Measurements from ENCODE around the gene SULT2B1. TPM values are rescaled to one million over a fixed set of nuclear protein-coding genes. Genes with fewer than 3 reads are reported as not detected.
A peak's percentile ranks its signal among the peaks of the same experiment; 100 is the strongest.

Gene SULT2B1
- total RNA-seq, 1 donor from 2014 or later, result 14.4 TPM

DNA sequence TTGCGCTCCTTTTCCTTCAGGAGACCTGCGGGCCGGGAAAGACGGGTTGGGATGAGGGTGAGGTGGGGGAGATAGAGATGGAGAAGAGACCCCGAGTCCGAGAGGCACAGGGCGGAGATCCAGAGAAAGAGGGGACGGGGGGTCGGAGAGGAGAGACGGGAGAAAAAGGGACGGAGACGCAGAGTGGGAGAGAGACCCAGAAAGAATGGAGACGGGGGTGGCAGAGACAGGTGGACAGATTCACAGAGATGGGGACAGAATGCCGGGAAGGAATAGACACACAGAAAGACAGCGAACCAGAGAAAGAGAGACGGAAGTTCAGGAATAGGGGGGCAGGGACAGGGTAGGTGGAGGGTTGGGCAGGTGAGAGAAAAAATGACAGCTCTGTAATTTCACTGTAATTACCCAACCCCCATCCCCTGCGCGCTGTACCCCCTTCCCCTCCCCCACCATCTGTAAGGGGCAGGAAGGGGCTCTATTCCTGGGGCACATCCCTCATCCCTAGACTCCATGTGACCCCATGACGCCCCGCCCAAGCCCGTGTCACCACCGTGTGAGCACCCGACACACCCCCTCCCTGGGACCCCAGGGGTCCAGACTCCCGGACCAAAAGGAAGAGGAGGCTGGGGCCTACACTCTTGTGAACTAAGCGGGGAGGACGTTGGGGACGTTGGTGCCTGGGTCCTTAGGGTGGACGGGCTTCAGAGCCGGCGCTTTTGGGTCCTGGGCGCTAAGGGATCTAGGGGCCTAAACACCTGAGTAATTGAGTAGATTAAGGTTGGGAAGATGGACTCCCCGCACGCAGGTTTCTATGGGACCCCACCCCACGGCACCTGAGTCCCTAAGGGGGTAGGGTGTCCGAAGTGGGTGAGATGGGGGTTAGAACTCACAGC is 84.2 kb downstream of the SULT2B1 start:
- Histone ChIP-seq H3K36me3 (peaks cover 22% of the 10 kb centered on the region), H3K4me1 (peaks cover 59% of the 10 kb centered on the region), H3K4me3 (peak overlapping the region; percentile 84), H3K27me3 (ENCODE audit: low read depth) (no peaks in the 10 kb centered on the region), H3K9me3 (no peaks in the 10 kb centered on the region), H3K27ac (peak overlapping the region; percentile 96)
- TF ChIP-seq, protein P1, sequence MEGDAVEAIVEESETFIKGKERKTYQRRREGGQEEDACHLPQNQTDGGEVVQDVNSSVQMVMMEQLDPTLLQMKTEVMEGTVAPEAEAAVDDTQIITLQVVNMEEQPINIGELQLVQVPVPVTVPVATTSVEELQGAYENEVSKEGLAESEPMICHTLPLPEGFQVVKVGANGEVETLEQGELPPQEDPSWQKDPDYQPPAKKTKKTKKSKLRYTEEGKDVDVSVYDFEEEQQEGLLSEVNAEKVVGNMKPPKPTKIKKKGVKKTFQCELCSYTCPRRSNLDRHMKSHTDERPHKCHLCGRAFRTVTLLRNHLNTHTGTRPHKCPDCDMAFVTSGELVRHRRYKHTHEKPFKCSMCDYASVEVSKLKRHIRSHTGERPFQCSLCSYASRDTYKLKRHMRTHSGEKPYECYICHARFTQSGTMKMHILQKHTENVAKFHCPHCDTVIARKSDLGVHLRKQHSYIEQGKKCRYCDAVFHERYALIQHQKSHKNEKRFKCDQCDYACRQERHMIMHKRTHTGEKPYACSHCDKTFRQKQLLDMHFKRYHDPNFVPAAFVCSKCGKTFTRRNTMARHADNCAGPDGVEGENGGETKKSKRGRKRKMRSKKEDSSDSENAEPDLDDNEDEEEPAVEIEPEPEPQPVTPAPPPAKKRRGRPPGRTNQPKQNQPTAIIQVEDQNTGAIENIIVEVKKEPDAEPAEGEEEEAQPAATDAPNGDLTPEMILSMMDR (IDR thresholded peaks at IDR 0.05), result no peak
- ATAC-seq, result no peak
- DNase-seq, result no peak
- intact Hi-C loops (cut with DNase I), result no loop called here

DNA sequence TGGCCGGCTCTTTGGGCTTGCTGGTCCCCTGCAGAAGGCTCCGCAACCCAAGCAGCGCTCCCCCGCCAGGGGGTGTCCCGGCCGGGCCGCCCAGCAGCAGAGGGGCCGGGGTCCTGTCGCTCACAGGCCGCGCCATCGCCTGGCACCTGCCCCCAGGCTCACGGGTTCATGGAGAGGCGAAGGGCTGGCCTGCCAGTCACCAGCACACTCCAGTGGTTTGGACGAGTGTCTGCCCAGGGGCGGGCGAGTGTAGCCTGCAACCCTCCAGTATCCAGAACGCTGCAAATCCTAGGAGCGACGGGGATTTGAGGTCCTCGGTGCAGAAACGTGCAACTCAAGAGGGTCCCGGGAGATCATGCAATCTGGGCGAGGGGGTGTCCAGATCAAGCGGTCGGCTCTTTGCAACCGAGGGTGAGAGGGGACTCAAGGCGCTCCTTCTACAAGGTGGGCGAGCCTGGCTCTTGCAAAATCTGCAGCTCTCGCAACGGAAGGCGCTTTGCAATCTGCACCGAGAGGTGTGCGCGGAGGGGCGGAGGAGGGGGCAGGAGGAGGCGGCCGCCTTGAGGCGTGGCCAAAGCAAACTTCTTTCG is 85.0 kb downstream of the SULT2B1 start, which contains the start of gene DBP:
TSS of gene DBP (minus strand) at position 521 of the 590 bp plus-strand sequence. CDS start at position 136, 385 bp downstream.
- ATAC-seq (peak; percentile 8 to 11), DNase-seq (peak; percentile 80)
- intact Hi-C loops (cut with DNase I), result no loop called here

DNA sequence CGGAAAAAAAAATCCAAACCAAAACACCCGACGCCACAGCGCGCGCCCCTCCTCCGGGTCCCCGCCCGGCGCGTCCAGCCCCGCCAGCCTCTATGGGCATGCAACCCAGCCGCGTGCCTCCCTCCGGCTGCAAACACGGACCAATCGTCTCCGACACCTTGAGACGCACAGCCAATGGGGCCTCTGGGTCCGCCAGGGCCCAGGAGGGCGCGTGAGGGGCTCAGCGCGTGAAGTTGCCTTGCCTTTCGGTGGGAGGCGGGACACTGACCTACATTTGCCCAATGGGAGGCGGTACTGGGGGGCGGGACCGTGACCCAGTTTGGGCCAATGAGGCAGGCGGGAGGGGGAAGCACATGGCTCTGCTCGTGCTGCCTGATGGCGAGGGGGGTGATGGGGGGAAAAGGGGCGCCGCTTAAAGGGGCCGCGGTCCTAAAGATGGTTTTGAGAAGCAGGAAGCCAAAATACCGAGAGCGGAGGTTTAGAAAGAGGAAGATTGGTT is 85.5 kb downstream of the SULT2B1 start:
- peaks cover 47% of the 10 kb centered on the region for H3K4me1 ChIP-seq
- peak overlapping the region; percentile 84 for H3K4me3 ChIP-seq
- ATAC-seq, result peak; percentile 85 to 91
- no peaks in the 10 kb centered on the region for H3K9me3 ChIP-seq
- peaks cover 13% of the 10 kb centered on the region for H3K36me3 ChIP-seq
- DNase-seq, result peak; percentile 100
- intact Hi-C loops (cut with DNase I), result no loop called here
- peak overlapping the region; percentile 96 for H3K27ac ChIP-seq
- TF ChIP-seq, protein P1 (IDR thresholded peaks at IDR 0.05), result no peak
- H3K27me3 ChIP-seq (ENCODE audit: low read depth), result no peaks in the 10 kb centered on the region

More for the DNA sequence above, 85.0 kb downstream of the SULT2B1 start, which contains the start of gene DBP:
- peaks cover 52% of the 10 kb centered on the region for H3K4me1 ChIP-seq
- no peaks in the 10 kb centered on the region for H3K9me3 ChIP-seq
- TF ChIP-seq, protein P1 (IDR thresholded peaks at IDR 0.05), result peak; percentile 24
- H3K27ac ChIP-seq, result peak within 1 kb of the TSS; percentile 96
- peaks cover 18% of the 10 kb centered on the region for H3K36me3 ChIP-seq
- H3K27me3 ChIP-seq (ENCODE audit: low read depth), result no peaks in the 10 kb centered on the region
- H3K4me3 ChIP-seq, result peak within 1 kb of the TSS; percentile 84

DNA sequence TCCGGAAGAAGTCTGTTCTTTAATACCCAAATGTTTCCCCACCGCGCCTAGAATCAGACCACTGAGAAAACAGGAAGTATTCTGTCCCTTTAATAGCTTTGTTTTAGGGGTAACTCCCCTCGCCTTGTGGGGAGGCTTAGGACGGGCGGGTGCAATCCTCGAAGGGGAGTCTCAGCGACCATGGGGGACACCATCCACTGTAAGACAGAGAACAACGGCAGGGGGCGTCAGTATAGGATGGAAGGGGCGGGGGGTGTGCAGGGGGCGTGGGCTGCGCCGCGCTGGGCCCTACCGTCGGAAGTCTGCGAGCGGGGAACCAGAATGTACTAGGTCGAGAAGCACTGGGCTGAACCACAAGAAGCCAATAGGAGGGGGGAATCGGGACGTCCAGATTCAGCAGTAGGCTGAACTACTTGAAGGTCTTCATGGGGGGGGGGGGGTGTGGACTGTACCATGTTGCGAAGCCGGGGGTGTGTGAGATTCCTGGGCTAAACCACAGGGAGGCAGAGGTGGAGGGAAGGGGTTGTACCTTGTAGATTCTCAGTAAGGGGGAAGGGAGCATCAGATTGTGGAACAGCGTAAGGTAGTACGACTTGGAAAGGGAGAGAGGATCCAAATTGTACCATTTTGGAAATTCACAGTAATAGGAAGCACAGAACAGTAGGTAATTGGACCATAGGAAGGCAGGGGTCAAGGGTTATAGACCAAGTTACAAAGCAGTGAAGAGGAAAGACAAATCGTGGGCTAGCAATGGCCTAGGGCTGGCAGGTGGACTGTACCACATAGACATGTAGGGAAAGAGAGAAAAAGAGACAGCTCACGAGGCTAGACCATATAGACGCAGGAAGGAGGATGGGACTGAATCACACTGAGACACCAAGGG is 86.2 kb downstream of the SULT2B1 start:
- Histone ChIP-seq H3K4me1 (peaks cover 40% of the 10 kb centered on the region), H3K36me3 (peaks cover 6% of the 10 kb centered on the region), H3K27me3 (ENCODE audit: low read depth) (no peaks in the 10 kb centered on the region), H3K9me3 (no peaks in the 10 kb centered on the region), H3K27ac (peak overlapping the region; percentile 96), H3K4me3 (peak overlapping the region; percentile 84)
- DNase-seq (peak; percentile 89), ATAC-seq (peak; percentile 70 to 72)
- TF ChIP-seq, protein P1 (IDR thresholded peaks at IDR 0.05), result no peak
- intact Hi-C loops (cut with DNase I), result no loop called here
